NCI-H2081 (cell line): Measurements from ENCODE around the gene MSL2.
"Not testable (repeated sequence)": the region's sequence is repeated elsewhere in the genome, so short reads cannot be mapped to it uniquely, and the experiment has no call there.

ENCODE experiments used
- DNase-seq, 2 experiments: peaks; one replicate each; lab custom pipeline; 2025; lab: John Stamatoyannopoulos, UW

The MSL2 gene

DNA sequence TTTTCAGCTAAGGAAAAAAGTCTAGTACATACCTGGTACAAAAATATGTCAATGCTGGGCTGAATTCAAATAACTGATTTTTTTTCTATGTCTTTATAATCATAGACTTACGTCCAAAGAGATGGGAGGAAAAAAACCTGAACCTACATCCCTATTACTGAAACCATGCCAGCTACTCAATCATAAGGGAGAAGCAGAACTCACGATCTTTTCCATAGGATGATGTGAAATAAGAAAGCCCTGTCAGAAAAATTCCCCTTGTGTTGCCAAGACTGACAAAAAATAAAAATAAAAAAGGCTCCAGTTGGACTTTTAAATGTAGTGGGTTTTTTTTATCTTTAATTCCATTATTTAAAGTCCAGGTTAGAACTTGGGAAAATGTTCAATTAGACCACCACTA lies 3.3 kb downstream of the MSL2 start:
- no peak for DNase-seq

DNA sequence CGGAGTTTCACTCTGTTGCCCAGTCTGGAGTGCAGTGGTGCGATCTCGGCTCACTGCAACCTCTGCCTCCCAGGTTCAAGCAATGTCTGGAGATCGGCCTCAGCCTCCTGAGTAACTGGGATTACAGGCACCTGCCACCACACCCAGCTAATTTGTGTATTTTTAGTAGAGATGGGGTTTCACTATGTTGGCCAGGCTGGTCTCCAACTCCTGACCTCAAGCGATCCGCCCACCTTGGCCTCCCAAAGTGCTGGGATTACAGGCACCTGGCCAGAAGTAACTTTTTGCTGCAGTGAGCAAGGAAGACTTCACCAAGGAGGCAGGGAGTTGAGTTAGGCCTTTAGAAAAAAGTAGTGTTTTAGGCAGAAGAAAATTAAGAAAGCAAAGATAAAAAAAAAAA lies 3.9 kb downstream of the MSL2 start:
- not testable (repeated sequence) for DNase-seq

GRCh38 chr3:136189859-136190617 lies 6.1 kb downstream of the MSL2 start:
- no peak for DNase-seq

GRCh38 chr3:136189043-136189442 lies 7.1 kb downstream of the MSL2 start:
- no peak for DNase-seq

- DNase-seq: no peak
Measured at GRCh38 chr3:136187868-136188267, 8.3 kb downstream of the MSL2 start.

DNA sequence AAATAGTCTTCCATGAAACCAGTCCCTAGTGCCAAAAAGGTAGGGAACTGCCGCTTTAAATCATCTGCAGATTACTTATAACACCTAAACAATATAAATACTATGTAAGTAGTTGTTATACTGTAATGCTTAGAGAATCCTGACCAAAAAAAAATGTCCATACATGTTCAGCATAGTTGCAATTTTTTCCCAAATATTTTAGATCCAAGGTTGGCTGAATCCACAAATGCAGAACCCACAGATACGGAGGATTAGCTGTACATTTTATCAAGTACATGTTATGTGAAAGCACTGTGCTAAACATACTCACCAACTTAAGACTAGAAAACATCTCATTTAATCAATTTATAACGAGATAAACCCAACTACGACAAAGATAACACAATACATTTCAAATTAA lies 9.3 kb downstream of the MSL2 start:
- no peak for DNase-seq

- DNase-seq: peak; percentile 46 to 77
Measured at GRCh38 chr3:136186344-136186743, 9.8 kb downstream of the MSL2 start.

DNA sequence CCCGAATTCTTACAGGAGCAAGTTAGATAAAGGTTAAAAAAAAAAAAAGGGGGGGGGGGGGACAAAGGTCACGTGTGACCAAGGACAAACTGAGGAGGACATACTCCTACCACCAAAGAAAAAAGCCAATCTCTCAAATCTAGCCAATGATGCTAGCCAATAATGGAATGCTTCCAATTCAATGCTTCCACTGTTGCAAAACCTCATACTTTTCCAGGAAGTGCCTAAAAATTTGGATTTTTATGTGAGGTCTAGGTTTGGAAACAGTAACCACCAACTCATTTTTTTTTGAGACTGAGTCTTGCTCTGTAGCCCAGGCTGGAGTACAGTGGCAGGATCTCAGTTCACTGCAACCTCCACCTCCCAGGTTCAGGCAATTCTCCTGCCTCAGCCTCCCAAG lies 11.4 kb downstream of the MSL2 start:
- DNase-seq: no peak

GRCh38 chr3:136181741-136182140 lies 14.4 kb downstream of the MSL2 start:
- DNase-seq: no peak

DNA sequence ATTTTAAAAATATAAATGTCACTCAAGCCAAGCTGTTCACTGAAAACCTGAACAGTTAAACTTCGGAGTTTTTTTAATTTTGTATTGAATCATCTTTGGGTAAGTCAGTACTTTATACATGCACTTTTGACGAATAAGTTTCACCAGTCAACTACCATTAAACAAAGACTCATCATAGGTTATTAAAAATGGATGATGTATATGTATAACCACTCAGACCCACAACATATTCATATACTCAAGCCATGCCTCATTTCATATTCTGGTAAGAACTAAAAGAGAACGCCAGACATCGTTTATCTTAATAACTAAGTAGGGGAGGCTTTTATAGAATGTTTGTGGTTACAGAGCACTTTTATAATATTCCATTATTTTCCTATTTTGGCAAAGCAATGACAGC lies 18.3 kb downstream of the MSL2 start:
- no peak for DNase-seq

DNA sequence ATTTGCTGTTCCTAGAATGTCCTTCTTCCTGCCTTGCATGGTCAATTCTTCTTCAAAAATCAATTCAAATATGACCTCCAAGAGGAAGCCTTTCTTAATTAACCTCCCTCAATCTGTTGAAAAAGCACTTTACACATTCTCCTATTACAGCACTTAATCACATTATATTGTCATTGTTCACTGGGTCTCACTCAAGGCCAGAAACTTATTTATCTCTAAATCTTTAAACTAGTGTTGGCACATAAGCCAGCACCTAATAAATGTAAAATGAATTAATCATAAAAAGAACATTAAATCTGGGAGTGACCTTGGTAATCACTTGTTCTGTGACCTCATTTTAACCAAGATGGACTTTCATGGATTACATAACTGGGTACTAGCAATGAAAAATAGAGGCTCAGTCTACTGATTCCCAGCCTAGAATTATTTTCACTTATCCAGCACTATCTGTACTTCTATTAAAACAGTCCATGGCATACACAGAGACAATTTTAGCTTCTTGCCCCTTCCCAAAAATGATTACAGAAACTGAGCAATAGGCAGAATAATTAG lies 22.1 kb downstream of the MSL2 start:
- DNase-seq: no peak

DNA sequence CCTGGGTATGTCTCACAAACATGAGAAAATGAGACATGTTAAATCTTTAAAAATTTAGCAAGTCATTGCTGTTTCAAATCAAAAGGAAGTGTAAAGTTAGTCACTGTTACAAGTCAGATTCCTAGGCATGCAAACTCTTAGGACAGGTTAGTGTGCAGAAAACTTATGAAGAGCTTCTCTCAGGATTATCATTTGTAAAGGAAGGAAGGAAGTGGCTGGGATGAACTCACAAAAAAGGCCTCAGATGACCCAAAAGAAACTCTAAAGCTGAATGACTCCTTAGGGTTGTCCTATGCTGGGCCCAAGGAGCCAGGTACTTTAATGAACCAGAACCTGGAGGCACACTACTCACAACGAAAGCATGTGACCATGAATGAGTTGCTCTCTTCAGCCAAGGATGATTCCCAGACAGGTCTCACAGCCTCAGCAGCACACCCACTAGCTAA lies 25.0 kb downstream of the MSL2 start:
- DNase-seq: no peak

GRCh38 chr3:136168236-136168635 lies 27.9 kb downstream of the MSL2 start:
- not testable (repeated sequence) for DNase-seq

GRCh38 chr3:136166507-136166906 lies 29.6 kb downstream of the MSL2 start:
- peak in 1 of 2 experiments; percentile 25 for DNase-seq

DNA sequence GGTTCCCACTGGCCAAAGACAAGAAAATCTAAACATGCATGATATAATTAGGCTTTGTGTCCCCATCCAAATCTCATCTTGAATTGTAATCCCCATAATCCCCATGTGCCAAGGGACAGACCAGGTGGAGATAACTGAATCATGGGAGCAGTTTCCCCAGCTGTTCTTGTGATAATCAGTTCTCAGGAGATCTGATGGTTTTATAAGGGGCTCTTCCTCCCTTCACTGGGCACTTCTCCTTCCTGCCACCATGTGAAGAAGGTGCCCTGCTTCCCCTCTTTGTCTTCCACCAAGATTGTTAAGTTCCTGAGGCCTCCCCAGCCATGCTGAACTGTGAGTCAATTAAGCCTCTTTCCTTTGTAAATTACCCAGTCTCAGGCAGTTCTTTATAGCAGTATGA lies 32.5 kb downstream of the MSL2 start:
- not testable (repeated sequence) for DNase-seq

DNA sequence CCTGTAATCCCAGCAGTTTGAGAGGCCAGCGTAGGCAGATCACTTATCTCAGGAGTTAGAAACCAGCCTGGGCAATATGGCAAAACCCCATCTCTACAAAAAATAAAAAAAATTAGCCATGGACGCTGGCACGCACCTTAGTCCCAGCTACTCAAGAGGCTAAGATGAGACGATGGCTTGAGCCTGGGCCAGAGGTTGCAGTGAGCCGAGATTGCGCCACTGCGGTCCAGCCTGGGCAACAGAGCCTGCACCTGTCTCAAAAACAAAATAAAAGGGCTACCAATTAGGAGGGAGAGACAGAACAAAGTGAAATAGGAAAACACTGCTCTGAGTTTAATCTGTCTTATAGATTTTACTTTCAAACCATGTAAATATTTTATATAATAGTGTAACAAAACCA lies 33.8 kb downstream of the MSL2 start:
- DNase-seq: no peak

GRCh38 chr3:136161516-136161915 lies 34.6 kb downstream of the MSL2 start:
- DNase-seq: no peak

GRCh38 chr3:136152963-136153362 lies 43.2 kb downstream of the MSL2 start:
- DNase-seq: no peak

DNA sequence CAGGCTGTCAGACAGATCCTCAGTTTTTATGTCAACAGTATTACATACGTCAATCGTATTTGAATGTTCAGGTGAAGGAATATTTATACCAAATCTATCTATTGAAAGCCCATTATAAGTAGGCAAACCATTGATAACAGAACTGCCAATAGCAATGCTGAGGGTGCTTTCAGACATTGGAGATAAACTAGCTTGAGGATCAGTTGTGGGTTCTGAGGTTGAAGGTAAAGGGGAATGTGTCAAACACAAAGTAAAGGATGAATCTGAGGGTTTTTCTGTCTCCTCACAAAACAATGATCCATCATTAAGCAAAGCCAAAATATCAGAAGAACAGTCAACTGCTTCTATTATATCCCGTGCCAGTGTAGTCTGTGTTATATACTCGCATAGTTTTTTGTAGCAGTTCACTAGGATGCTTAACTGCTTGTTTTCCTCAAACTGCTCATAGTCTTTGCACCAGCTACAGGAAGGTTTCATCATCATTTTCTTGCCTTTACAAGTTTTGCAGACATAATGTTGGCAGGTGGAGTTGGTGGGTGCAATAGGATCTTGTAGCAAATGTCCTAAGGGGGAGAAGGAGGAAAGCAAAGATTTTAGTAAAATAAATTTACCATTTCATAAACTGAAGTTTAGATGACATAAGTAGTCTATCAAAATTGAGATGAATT lies 43.8 kb downstream of the MSL2 start:
- no peak for DNase-seq

DNA sequence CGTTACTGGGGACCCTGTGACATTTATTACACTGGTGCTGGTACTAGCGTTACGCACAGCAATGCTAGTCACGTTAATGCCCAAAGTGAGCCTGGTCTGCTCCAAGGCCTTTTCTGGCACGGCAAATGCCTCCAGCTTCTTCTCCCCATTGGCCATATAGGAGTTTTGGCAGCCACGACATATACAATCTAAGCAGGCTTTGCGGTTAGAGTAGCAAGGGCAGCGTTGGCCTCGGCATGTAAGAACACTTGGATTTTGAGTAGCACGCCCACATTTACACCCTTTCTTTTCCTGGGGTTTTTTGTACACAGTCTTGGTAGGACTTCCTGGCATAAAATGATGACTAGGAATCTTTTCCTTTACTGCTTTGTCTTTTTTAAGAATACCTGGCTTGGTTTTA lies 44.9 kb downstream of the MSL2 start:
- DNase-seq: no peak

GRCh38 chr3:136149667-136150066 lies 46.5 kb downstream of the MSL2 start:
- DNase-seq: no peak

DNA sequence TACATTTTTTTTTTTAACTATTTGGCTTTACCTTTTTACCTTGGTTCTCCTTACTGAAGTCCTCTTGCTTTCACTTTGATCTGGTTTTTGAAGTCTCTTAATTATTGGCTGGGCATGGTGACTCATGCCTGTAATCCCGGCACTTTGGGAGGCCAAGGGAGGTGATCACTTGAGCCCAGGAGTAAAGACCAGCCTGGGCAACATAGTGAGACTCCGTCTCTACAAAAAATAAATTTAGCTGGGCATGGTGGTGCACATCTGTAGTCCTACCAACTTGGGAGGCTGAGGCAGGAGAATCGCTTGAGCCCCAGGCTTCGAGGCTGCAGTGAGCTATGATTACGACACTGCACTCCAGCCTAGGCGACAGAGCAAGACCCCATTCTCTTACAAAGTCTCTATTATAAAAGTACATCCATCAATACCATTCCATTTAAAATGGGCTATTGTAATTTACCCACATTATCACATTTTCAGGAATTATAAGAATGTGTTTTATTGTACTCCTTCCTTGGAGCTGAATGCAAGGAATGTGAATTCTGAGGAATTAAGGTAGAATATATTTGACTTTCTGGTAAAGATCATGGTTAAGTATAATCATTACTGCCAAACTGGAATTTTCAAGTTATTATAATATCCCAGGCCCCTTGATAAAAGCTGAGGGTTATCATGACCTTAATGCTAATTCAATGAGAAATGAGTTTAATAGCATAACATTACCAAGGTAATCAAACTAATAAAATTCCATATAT lies 49.0 kb downstream of the MSL2 start:
- no peak for DNase-seq

DNA sequence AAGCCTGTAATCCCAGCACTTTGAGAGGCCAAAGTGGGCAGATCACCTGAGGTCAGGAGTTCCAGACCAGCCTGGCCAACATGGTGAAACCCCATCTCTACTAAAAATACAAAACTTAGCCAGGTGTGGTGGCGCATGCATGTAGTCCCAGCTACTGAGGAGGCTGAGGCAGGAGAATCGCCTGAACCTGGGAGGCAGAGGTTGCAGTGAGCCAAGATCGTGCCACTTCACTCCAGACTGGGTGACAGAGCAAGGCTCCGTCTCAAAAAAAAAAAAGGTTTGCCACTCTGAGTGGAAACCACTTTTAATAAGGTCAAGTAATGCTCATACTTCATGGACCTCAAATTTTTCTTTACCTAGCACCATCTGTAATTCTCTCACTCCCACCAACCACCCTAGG lies 51.7 kb downstream of the MSL2 start:
- not testable (repeated sequence) for DNase-seq
